A549 (cell line): ENCODE measurements around the gene DGKH.
"Not testable (repeated sequence)": the region's sequence is repeated elsewhere in the genome, so short reads cannot be mapped to it uniquely, and the experiment has no call there.

Experiments
- CTCF ChIP-seq: fragments of >200 bp; sonication (Bioruptor Twin); formaldehyde crosslinking; IDR thresholded peaks from 3 replicates; pipeline ENCODE4 v1.5.1; 2016
- MAX ChIP-seq: IDR thresholded peaks from 2 replicates; pipeline ENCODE4 v1.6.1; 2012
- POLR2A ChIP-seq: IDR thresholded peaks from 2 replicates; pipeline ENCODE4 v1.6.1; 2012; ENCODE audit warnings: mild to moderate bottlenecking, low read length

GRCh38 chr13:42071179-42071578 is 22.7 kb downstream of the DGKH start:
- not testable (repeated sequence) for TF ChIP-seq CTCF, MAX, POLR2A
